GM12878 (cell line): ENCODE data around the gene ANGEL1. TPM values are rescaled to one million over a fixed set of nuclear protein-coding genes. Genes with fewer than 3 reads are reported as not detected.

Experiments used
- ATAC-seq: fragments of 200-7000 bp; cut with Tn5 transposase; 3 replicates; pipeline ENCODE4 v1.9.1; 2020; ENCODE audit warnings: mild to moderate bottlenecking, moderate library complexity
- BruUV-seq: library from RNA; stranded (reverse); fragments of 400-500 nt; replicated peaks from 2 replicates; lab custom pipeline; 2021; lab: Mats Ljungman, UMichigan
- CTCF ChIA-PET: fragments of 300-600 bp; sonication (Branson Sonifier 250); formaldehyde crosslinking; extraction: SDS; loops from one replicate; lab custom pipeline; 2021; ENCODE audit warnings: inconsistent platforms; lab: Yijun Ruan, JAX
- POLR2A ChIA-PET: fragments of 350-600 bp; formaldehyde crosslinking; extraction: SDS; loops from one replicate; lab custom pipeline; 2021; ENCODE audit warnings: inconsistent platforms; lab: Charles Lee
- RAD21 ChIA-PET: fragments of 300-600 bp; sonication (Branson Sonifier 250); formaldehyde crosslinking; loops from one replicate; lab custom pipeline; 2023; ENCODE audit warnings: antibody characterized with exemption; ENCODE audit not compliant: unreplicated experiment; lab: Charles Lee
- SMC1A ChIA-PET: fragments of 300-600 bp; sonication (Branson Sonifier 250); formaldehyde crosslinking; loops from one replicate; lab custom pipeline; 2023; ENCODE audit not compliant: unreplicated experiment, uncharacterized antibody; lab: Charles Lee
- DNase-seq: peaks from one replicate; pipeline ENCODE4 v3.0.0-alpha.2; 2011; ENCODE audit warnings: low read depth, low spot score
- FAIRE-seq: peaks from 3 replicates; lab custom pipeline; 2011; peaks lifted over from hg19 to GRCh38; lab: Jason Lieb, UNC
- H2AFZ ChIP-seq: 2 replicates; pipeline ENCODE4 v1.6.0; 2011; ENCODE audit warnings: low read depth, low read length, control low read depth; ENCODE audit not compliant: control insufficient read depth
- H3K27ac ChIP-seq: 2 replicates; pipeline ENCODE4 v1.5.1; 2011; ENCODE audit warnings: control low read depth; ENCODE audit not compliant: control insufficient read depth, insufficient read depth
- H3K27me3 ChIP-seq, 2 experiments: replicated peaks in 1 of 2; 2 replicates each; pipeline versions ENCODE4 v1.6.0 to v1.6.1; 2011; ENCODE audit warnings: low read length in 1 of 2; ENCODE audit not compliant: control insufficient read depth in 2 of 2, insufficient read depth in 2 of 2
- H3K36me3 ChIP-seq, 2 experiments: 2 replicates each; pipeline ENCODE4 v1.5.1; 2011; ENCODE audit warnings: low read length in 1 of 2; ENCODE audit not compliant: control insufficient read depth in 2 of 2, insufficient read depth in 2 of 2
- H3K4me1 ChIP-seq: 2 replicates; pipeline ENCODE4 v1.6.1; 2011; ENCODE audit warnings: mild to moderate bottlenecking, low read length, moderate library complexity, mixed read lengths; ENCODE audit not compliant: control insufficient read depth, insufficient read depth
- H3K4me2 ChIP-seq: 2 replicates; pipeline ENCODE4 v1.6.0; 2011; ENCODE audit warnings: control low read depth; ENCODE audit not compliant: control insufficient read depth, insufficient read depth
- H3K4me3 ChIP-seq: fragments of 200-600 bp; sonication (generic); 2 replicates; pipeline ENCODE4 v1.5.1; 2016
- H3K79me2 ChIP-seq: 2 replicates; pipeline ENCODE4 v1.6.0; 2011; ENCODE audit warnings: low read length; ENCODE audit not compliant: control insufficient read depth, insufficient read depth
- H3K9ac ChIP-seq: 2 replicates; pipeline ENCODE4 v1.8.0; 2011; ENCODE audit warnings: low read length, control low read depth, mixed read lengths; ENCODE audit not compliant: control insufficient read depth, insufficient read depth
- H3K9me3 ChIP-seq: replicated peaks from 3 replicates; pipeline ENCODE4 v1.5.1; 2011; ENCODE audit warnings: mild to moderate bottlenecking, low read length; ENCODE audit not compliant: control insufficient read depth, insufficient read depth
- H4K20me1 ChIP-seq: 2 replicates; pipeline ENCODE4 v1.6.0; 2011; ENCODE audit not compliant: control insufficient read depth, insufficient read depth
- ASH2L ChIP-seq: fragments of 300-600, 200-600 bp; sonication (generic); IDR thresholded peaks from 2 replicates; pipeline ENCODE4 v1.6.1; 2017; ENCODE audit warnings: low read depth, mild to moderate bottlenecking, borderline replicate concordance
- CHD4 ChIP-seq: fragments of 200-600 bp; sonication (generic); IDR thresholded peaks from 2 replicates; pipeline ENCODE4 v1.6.1; 2016; ENCODE audit warnings: mild to moderate bottlenecking
- CUX1 ChIP-seq: IDR thresholded peaks from 2 replicates; pipeline ENCODE4 v1.6.1; 2012; ENCODE audit warnings: improper control_type of control experiment, low read depth, low read length; ENCODE audit not compliant: insufficient replicate concordance
- EGR1 ChIP-seq, 2 experiments: IDR thresholded peaks; 1 replicate in 1 of 2; 2 replicates in 1 of 2; pipeline ENCODE4 v1.6.1; 2011 to 2012; ENCODE audit warnings: low read depth in 2 of 2, low read length in 2 of 2, borderline replicate concordance in 1 of 2, mild to moderate bottlenecking in 1 of 2, moderate library complexity in 1 of 2
- ESRRA ChIP-seq: IDR thresholded peaks from 2 replicates; pipeline ENCODE4 v1.6.1; 2012; ENCODE audit warnings: mild to moderate bottlenecking, low read length, improper control_type of control experiment
- GABPA ChIP-seq: IDR thresholded peaks from 2 replicates; pipeline ENCODE4 v1.6.1; 2014; ENCODE audit warnings: antibody characterized with exemption, low read depth, mild to moderate bottlenecking, inconsistent platforms
- KLF5 ChIP-seq: fragments of 450-650 bp; IDR thresholded peaks from 2 replicates; pipeline ENCODE4 v1.6.1; 2014; ENCODE audit warnings: mild to moderate bottlenecking; ENCODE audit not compliant: partially characterized antibody
- MTA3 ChIP-seq: IDR thresholded peaks from 2 replicates; pipeline ENCODE4 v1.6.1; 2012; ENCODE audit warnings: low read length, inconsistent platforms, borderline replicate concordance
- NBN ChIP-seq: fragments of 450-650 bp; IDR thresholded peaks from 2 replicates; pipeline ENCODE4 v1.6.1; 2016
- RAD21 ChIP-seq: IDR thresholded peaks from 2 replicates; pipeline ENCODE4 v1.6.1; 2011; ENCODE audit warnings: mild to moderate bottlenecking, low read depth, low read length, moderate library complexity; ENCODE audit not compliant: insufficient read depth
- SPI1 ChIP-seq: IDR thresholded peaks from 2 replicates; pipeline ENCODE4 v1.6.1; 2011; ENCODE audit warnings: low read depth, mild to moderate bottlenecking, low read length, moderate library complexity, borderline replicate concordance; ENCODE audit not compliant: insufficient read depth
- SREBF2 ChIP-seq: IDR thresholded peaks from 2 replicates; pipeline ENCODE4 v1.6.1; 2012; ENCODE audit warnings: mild to moderate bottlenecking, low read length
- STAT1 ChIP-seq: fragments of 450-650 bp; conservative IDR thresholded peaks from 2 replicates; pipeline ENCODE4 v1.6.1; 2014; ENCODE audit warnings: antibody characterized with exemption, mild to moderate bottlenecking
- SUPT20H ChIP-seq: IDR thresholded peaks from 2 replicates; pipeline ENCODE4 v1.6.1; 2011; ENCODE audit warnings: low read depth, mild to moderate bottlenecking, low read length, moderate library complexity, borderline replicate concordance; ENCODE audit not compliant: control insufficient read depth
- ZBED1 ChIP-seq: IDR thresholded peaks from 2 replicates; pipeline ENCODE4 v1.6.1; 2016; ENCODE audit warnings: borderline replicate concordance
- ZNF592 ChIP-seq: fragments of 450-650 bp; IDR thresholded peaks from 2 replicates; pipeline ENCODE4 v1.6.1; 2017; ENCODE audit warnings: mild to moderate bottlenecking, moderate library complexity
- WGBS: methylation state at CpG from one replicate; pipeline ENCODE4 v1.1.6; 2016; ENCODE audit warnings: low lambda C conversion rate; ENCODE audit not compliant: insufficient replicate concordance, insufficient coverage; ENCODE audit errors: missing lambda C conversion rate; 5-methylcytosine and 5-hydroxymethylcytosine counted together
- in situ Hi-C: fragments of 300-500 bp; cut with MboI; formaldehyde crosslinking; loops from 9 replicates; pipeline ENCODE4 v1.14.3; 2018; ENCODE audit warnings: mixed read lengths
- intact Hi-C: fragments of 100-400 bp; cut with micrococcal nuclease; formaldehyde crosslinking; loops from one replicate; pipeline ENCODE4 v1.14.2; 2022; ENCODE audit not compliant: unreplicated experiment
- polyA plus RNA-seq, 11 experiments: library from polyadenylated mRNA; depleted of rRNA in 4 of 11; unstranded in 6 of 11; stranded (reverse) in 5 of 11; fragments of >200 nt; fragmentation: Nextera tagmentation in 4 of 11; fragmentation: Illumina TruSeq in 1 of 11; extraction: Ambion mirVana in 4 of 11; extraction: Trizol in 1 of 11; gene quantifications; 1 replicate in 1 of 11; 2 replicates in 10 of 11; pipeline versions ENCODE4 v1.2.1 to v1.2.3, GENCODE V29; 2011 to 2016; ENCODE audit warnings: inconsistent platforms in 2 of 11, missing spikeins in 2 of 11, low read depth in 1 of 11
- total RNA-seq, 4 experiments: library from RNA; depleted of rRNA in 3 of 4; stranded (reverse); fragments of >200 nt in 3 of 4; fragmentation: Illumina TruSeq in 1 of 4; extraction: Trizol in 1 of 4; gene quantifications; 2 replicates each; pipeline versions ENCODE4 v1.2.1 to v1.2.3, GENCODE V29; 2013 to 2021

ANGEL1 gene
- total and polyA plus RNA-seq, 10 of the 15 experiments (the other 5 are each of a cell fraction or from before 2014, with no cell fraction given): 1.7 to 29.7 (median 12.3) TPM

DNA sequence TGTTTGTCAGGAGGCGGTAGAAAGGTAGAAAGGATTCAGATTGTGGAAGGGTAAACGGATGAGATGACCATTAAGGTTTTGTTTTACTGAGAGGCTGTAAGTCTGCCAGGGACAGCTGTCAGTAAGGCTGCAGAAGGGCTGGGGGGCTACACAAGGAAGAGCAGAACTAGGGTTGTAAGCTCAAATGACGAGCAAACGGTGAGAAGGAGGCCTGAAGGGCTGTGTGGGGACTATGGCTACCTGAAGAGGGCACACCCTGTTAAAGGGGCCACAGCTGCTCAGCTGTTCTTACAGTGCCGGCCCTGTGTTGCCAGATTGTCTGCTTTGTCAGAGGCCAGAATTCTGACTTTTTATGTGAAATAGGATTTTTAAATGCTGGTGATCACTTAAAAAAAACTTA, 32.3 kb downstream of the ANGEL1 start:
- no peak overlapping the region for H2AFZ ChIP-seq
- H3K4me1 ChIP-seq: peaks cover 15% of the 10 kb centered on the region
- WGBS: 81% methylated on average over 5 of the region's 5 CpGs
- H4K20me1 ChIP-seq: no peaks in the 10 kb centered on the region; the same call in 1 of the 2 replicates
- H3K36me3 ChIP-seq: peaks cover 0 to 2% of the 10 kb centered on the region in 2 experiments; a peak in 3 of 4 replicates
- no TSS peak for BruUV-seq
- no peak overlapping the region for H3K4me2 ChIP-seq
- H3K9me3 ChIP-seq: no peaks in the 10 kb centered on the region
- no peak overlapping the region for H3K4me3 ChIP-seq
- FAIRE-seq (no peak), DNase-seq (no peak), ATAC-seq (no peak)
- in situ Hi-C loops: loop anchor here (5.0 kb wide), 1 partner anchor 63 kb away; no protein-coding TSS in a partner anchor
- no peak overlapping the region for H3K9ac ChIP-seq
- POLR2A ChIA-PET: no interaction called here
- H3K27me3 ChIP-seq: no peaks in the 10 kb centered on the region
- H3K79me2 ChIP-seq: no peaks in the 10 kb centered on the region
- RAD21 ChIA-PET: interaction anchor here (1.9 kb wide), 1 partner anchor 70 kb away, joined by 6 read pairs; no protein-coding TSS in a partner anchor
- SMC1A ChIA-PET: interaction anchor here (6.1 kb wide), 1 partner anchor 71 kb away, joined by 67 read pairs; no protein-coding TSS in a partner anchor
- H3K27ac ChIP-seq: no peak overlapping the region
- CTCF ChIA-PET: interaction anchor here (8.9 kb wide), 1 partner anchor 71 kb away, joined by 136 read pairs; no protein-coding TSS in a partner anchor
- intact Hi-C loops: no loop called here
- TF ChIP-seq CHD4 (no peak), SUPT20H (no peak), SREBF2 (no peak), EGR1 (IDR thresholded peaks at IDR 0.05; ENCODE audit: borderline replicate concordance in 1 of 2, low read depth in 2 of 2, low read length in 2 of 2) (no peak), ASH2L (no peak), GABPA (no peak), ZBED1 (no peak), ESRRA (no peak), MTA3 (no peak), NBN (no peak), SPI1 (no peak), KLF5 (no peak), RAD21 (no peak), ZNF592 (no peak), CUX1 (no peak), STAT1 (no peak)
